HG03565 (cell line): ENCODE measurements around the gene ISX.

Experiments
- ATAC-seq: cut with Tn5 transposase; IDR thresholded peaks from one replicate; pipeline ENCODE4 v1.9.1; 2021; ENCODE audit warnings: mild to moderate bottlenecking, moderate library complexity; ENCODE audit not compliant: unreplicated experiment

ISX gene

DNA sequence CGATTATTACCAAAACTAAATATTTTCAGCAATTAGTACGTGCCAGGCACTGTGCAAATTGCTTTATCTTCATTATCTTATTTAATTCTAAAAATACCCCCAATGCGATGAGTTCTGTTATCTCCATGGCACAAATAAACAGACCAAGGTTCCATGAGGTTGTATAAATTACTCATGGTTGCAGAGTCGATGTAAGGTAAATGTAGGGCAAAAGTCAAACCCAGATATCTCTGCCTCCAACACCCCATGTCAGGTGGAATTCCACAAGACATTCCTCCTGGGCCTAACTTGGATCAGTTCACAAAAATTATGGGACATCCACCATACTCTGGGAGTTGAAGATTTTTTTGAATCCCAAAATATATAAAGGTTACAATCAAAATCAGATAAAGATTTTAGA is 43.7 kb downstream of the ISX start:
- ATAC-seq, result no peak

DNA sequence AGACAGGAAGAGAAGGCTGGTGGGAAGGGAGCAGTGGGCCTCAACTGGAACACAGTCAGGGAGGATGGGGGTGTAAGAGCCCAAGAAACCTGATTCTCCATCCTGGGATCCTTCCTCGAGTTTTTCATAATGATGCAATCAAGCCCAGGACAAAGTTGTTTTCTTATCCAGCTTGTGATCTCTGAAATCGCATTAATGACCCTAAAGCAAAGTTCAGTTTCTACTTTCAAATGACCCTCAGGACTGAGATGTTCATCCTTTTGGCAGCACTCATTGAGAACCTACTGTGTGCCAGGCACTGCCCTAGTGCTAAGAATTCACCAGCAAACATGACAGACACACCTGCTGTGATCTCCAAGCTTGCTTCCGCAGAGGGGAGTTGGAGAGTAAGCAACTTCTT is 45.3 kb downstream of the ISX start:
- no peak for ATAC-seq

DNA sequence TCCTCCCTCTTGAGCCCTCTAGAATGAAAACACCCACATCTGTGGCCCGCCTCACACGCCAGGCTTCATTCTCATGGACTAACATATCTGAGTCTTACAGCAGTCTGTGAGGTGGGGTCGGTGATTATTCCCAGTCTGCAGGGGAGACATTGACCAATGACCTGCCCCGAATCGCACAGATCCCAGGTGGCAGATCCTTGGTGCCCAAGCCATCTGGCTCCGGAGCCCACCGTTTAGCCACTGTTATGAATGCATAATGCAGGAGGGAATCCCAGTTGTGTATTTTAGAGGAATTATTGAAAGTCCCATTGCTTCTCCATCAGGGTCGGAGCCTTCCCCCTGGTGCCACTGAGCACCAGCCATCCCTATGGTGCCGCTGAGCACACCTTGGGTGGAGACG is 47.4 kb downstream of the ISX start:
- no peak for ATAC-seq

DNA sequence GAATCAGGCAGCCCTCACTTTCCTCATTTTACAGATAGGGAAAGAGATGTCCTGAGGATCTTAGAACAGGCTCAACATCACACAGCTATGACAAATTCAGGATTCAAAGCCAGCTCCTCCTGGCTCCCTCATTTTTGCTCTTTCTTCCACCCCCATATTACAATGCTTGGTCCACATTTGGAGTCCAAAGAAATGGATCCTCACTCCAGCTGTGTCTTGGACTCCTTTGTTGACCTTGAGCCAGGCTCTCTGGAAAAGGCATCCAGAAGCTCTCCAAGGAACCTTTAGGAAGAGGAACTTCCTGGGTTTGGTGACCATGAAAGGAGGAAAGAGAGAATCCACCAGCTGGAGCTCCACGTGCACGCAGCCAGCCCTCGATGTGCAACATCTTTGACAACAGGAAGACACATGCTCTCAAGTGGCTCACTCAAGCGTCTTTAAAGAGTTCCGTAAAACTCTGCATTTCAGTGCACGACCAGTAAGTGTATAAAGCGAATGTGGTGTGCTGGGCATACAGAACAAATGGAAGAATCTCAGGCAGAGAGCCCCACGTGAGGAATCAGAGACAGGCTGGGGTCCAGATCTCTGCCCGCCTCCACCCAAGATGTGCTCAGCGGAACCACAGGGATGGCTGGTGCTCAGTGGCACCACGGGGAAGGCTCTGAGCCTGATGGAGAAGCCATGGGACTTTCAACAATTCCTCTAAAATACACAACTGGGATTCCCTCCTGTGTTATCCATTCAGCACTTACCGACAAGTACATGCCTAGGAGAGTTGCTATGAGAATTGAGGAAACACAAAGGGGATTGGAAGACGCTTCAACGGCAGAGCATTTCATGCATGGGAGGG is 48.4 kb downstream of the ISX start:
- ATAC-seq, result no peak

DNA sequence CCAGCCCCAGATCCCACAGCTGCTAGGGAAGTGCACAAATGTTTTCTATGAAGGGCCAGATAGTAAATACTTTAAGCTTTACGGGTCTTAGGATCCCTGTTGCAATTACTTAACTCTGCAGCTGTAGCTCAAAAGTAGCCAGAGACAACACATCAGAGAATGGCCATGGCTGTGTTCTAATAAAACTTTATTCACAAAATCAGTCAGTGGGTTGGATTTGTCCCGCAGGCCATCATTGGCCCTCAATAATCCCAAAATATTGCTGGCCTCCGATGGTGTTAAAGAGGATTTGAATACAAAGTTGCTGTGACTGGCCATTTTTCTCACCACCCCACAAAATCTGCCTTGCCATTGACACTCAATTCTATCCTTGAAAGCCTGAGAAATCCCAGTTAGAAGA is 49.6 kb downstream of the ISX start:
- no peak for ATAC-seq

DNA sequence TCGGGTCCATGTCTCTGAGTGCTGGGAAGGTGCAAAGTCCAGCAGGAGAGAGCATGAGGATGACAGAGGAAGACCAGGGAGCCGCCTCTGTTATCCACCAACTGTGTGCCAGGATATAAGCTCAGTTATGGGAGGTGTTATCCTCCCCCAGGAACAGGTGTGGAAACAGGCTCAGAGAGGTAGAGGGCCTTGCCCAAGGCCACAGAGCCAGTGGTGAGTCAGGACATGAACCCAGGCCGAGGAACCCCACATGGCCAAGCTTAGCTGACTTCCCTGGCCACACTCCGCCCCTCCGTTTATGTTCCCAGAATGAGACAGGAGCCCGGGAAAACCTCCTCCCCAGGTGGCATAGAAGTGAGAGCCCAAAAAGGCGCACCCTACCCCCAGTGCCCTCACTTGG is 50.3 kb downstream of the ISX start:
- ATAC-seq, result no peak

DNA sequence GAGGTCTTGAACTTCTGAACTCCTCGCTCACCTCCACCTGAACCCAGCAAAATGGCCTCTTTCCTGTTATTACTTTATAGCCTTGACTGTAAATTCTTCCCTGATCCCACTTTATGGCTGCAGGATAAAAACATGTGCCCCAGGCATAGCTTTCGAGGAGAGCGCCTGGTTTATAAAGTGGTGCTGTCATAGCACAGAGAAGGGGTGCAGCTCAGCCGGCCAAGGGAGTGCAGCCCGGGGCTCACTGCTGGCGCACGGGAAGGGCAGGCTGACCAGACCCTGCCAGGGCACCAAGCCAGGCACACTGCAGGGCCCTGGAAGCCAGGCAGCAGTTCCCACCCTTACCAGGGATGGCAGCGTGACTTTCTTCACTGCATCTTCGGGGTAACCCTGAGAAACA is 50.9 kb downstream of the ISX start:
- ATAC-seq, result no peak

DNA sequence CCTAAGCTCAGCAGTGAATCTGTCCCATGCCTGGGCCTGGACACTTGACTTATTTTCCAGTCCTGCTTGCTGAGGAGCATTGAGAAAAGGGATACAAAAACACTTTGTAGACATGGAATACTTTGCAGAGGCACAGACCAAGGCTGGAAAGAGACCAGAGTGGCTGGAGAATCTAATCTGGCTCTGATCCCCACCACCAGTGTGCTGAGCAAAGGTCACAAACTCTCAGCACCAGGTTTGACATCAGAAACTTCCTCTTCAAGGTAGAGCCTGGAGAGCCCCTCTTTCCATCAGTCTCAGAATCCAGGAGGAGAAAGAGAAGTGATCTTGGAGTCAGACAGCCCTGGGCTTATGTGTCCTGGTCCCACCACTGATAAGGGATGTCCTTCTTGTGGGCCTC is 53.5 kb downstream of the ISX start:
- ATAC-seq, result no peak

DNA sequence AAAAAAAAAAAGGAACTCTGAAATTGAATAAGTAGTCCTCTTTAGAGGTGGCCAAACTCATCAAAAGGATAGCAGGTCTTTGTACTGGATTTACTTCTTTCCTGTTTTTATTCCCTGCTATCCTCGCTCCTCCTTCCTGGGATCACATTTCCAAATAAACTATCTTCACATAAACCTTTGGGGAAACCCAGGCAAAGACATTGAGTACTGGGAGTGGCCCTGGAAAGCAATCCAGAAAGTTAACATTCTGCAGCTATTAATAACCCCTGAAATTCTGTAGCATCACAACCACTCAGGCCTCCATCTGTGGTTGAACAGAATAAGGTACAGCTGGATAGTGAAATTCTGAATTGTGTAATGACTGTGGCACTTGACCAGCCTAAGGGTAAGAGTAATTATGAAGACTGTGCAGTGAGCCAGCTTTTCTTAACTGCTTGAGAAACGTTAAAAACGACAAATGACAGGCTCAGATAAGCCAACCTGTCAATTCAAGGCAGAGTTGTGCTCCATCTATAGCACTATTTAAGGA is 58.8 kb downstream of the ISX start:
- ATAC-seq, result no peak

DNA sequence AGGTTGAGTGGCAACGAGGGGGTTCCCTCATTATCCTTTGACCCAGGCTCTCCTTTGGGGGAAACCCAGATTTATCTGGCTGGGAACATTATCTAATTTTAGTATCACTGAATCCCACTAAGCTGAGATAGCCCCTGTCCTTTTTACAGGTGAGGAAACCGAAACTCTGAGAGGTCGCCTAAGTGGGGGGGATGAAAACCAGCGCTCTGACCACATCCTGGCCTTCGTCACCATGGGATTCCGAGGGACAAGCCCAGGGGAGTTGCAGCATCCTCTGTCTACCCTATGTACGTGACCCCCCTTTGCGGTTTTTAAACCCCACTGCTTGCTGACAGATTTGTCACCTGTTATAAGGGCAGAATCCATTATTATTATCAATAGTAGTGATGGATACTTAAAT is 61.0 kb downstream of the ISX start:
- no peak for ATAC-seq

DNA sequence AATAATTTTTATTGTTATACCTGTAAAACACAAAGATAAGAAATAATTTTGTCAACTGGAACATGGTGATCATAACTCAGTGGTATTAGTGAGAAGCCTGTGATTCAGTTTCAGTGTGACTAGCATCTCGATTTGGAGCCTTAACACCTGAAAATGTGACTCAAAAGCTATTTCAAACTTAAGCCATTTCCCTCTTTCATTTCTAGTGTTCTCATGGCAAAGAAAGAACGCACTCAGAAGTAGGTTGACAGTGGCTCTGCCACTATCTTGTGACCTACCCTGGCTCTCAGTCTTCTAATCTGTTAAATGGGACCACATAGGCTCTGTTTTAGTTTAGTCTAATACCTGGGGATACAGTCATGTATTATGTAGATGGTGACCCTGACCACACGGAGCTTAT is 62.7 kb downstream of the ISX start:
- peak; percentile 47 for ATAC-seq

DNA sequence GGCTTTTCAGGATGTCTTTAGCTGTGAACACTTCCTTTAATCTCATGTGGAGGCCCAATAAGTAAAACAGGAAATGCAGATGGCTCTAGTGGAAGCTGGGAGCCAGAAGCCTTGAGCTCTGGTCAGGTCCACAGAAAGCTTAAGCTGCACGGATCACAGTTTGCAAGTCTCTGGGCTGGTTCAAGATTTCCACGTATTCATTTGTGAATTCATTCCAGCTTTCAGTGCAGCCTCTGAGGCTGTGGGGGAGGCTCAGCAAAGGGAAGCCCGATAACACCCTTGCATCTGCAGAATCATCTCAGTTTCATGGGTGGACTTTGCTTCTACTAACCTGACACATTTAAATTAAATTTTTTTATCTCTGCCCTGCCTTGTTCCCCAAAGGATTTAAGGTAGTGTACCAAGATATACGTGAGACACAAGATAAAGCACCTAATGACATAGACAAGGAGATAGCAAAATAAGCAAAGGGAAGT is 65.6 kb downstream of the ISX start:
- ATAC-seq, result no peak

DNA sequence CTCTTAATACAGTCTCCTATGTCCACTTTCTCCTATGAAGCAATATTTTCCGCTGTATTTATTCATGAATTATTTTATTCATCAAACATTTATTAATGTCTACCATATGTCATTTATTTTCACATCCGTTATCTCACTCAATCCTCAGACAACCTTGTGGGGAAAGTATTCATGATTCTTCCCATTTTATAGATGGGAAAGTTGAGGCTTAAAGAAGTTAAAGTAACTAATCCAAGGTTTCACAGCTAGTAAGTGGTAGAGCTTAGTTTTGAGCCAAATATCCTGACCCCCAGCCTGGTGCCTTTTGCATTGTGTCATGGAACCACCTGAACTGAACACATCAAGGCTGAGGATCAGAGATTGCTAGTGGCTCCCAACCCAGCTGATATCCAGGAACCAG is 66.6 kb downstream of the ISX start:
- ATAC-seq, result no peak

DNA sequence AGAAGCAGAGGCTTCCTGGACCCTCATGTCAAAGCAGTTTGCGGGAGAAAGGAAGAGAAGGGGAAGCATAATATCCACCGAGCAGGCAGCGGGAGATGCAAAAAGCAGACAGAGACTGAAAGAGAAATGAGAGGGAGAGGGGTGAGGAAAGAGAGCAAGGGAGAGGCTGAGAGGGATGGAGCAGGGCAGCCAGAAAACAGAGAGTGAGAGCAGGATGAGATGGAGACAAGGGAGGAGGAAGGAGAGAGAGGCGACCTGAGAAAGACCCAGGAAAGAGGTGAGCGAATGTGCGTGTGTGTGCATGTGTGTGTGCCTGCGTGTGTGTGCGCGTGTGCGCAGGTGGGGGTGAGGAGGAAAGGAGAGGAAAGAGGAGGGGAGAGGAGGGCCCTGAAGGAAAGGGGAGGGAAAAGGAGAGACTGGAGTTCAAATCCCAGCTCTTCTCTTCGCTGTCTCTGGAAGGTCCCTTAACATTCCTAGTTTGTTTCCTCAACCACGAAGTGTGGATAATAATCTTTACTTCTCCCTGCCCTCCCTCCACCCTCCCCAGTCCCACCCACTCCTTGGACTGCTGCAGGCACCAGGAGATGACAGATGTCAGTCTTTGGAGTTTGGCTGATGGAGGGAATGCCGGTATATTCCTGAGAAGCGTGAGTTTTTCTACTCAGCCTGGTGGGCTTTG is 67.9 kb downstream of the ISX start:
- no peak for ATAC-seq

DNA sequence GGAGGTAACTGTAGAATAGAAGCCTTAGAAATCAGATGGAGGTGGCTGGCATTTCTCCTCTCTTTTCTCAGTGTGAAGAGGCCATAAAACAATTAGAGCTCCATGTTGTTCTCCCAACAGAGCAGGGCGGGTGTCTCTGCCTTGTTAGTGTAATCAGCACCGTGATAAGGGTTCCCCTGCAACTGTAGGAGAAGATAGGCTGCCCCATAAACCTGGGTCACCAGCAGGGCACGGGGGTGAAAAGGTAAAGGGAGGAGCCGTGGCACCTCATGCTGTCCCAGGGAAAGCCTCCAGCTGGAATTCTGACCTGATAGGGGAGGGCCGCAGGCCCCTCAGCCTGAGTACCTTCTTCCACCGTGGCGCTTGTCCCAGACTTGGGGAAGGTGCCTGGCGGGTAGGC is 68.7 kb downstream of the ISX start:
- no peak for ATAC-seq

DNA sequence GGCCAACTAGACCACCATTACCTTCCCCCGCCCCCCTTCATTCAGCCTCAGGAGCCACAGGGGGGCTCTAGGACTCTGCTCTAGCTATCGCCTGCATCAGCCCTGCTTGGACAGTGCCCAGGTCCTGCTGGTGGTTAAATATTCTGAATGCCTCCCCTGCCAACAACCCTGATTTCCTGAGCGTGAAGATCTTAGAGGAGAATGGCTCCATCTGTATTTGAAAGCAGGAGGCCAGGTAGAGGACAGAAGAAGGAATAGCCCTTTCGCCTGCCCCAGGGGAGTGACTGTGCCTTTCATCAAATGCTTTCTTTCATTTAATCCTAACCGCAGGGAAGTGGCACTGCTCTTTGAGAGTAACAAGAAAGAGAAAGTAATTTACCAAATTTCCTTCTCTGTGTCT is 69.2 kb downstream of the ISX start:
- no peak for ATAC-seq
